HepG2 (cell line): ENCODE data around the gene LHX1. TPM values are rescaled to one million over a fixed set of nuclear protein-coding genes. Genes with fewer than 3 reads are reported as not detected.

Source experiments
- ATAC-seq: fragments of 200-7000 bp; cut with Tn5 transposase; 3 replicates; pipeline ENCODE4 v1.9.1; 2020; ENCODE audit warnings: mild to moderate bottlenecking, moderate library complexity
- BruUV-seq: library from RNA; stranded (reverse); fragments of 400-500 nt; replicated peaks from 2 replicates; lab custom pipeline; 2021; lab: Mats Ljungman, UMichigan
- CTCF ChIA-PET: fragments of 300-600 bp; formaldehyde crosslinking; extraction: SDS; loops from one replicate; lab custom pipeline; 2021; ENCODE audit warnings: low total read pairs, inconsistent platforms, low intra/inter-chr PET ratio; lab: Yijun Ruan, JAX
- POLR2A ChIA-PET: fragments of 350-600 bp; sonication (Branson Sonifier 250); formaldehyde crosslinking; loops from one replicate; lab custom pipeline; 2020; ENCODE audit warnings: antibody characterized with exemption, inconsistent platforms; lab: Yijun Ruan, JAX
- DNase-seq: peaks from one replicate; pipeline ENCODE4 v3.0.0-alpha.2; 2015; ENCODE audit warnings: low spot score
- FAIRE-seq: peaks from 3 replicates; lab custom pipeline; 2011; peaks lifted over from hg19 to GRCh38; lab: Jason Lieb, UNC
- H2AFZ ChIP-seq: one replicate; pipeline ENCODE4 v1.6.1; 2011; ENCODE audit warnings: low read length, inconsistent platforms
- H3K27ac ChIP-seq: fragments of 300-600 bp; 3 replicates; pipeline ENCODE4 v1.8.0; 2011; ENCODE audit warnings: mixed run types, mild to moderate bottlenecking, mixed read lengths, low read length, inconsistent platforms; ENCODE audit not compliant: insufficient read depth; ENCODE audit errors: extremely low read length
- H3K27me3 ChIP-seq, 2 experiments: fragments of 200-600 bp in 1 of 2; 2 replicates in 1 of 2; 3 replicates in 1 of 2; pipeline versions ENCODE4 v1.6.0 to v1.8.0; 2011; ENCODE audit warnings: low read length in 2 of 2, mild to moderate bottlenecking in 2 of 2, moderate library complexity in 2 of 2, inconsistent platforms in 1 of 2; ENCODE audit not compliant: insufficient read depth in 2 of 2, control insufficient read depth in 1 of 2
- H3K36me3 ChIP-seq, 2 experiments: fragments of 200-600 bp in 1 of 2; replicated peaks in 1 of 2; 2 replicates in 1 of 2; 3 replicates in 1 of 2; pipeline versions ENCODE4 v1.5.1 to v1.8.0; 2011; ENCODE audit warnings: low read length in 2 of 2, inconsistent platforms in 1 of 2; ENCODE audit not compliant: insufficient read depth in 2 of 2, control insufficient read depth in 1 of 2
- H3K4me1 ChIP-seq: 2 replicates; pipeline ENCODE4 v1.5.1; 2012; ENCODE audit warnings: low read length, inconsistent platforms; ENCODE audit not compliant: insufficient read depth
- H3K4me2 ChIP-seq: 2 replicates; pipeline ENCODE4 v1.6.0; 2011; ENCODE audit warnings: low read depth, low read length, inconsistent platforms
- H3K4me3 ChIP-seq, 3 experiments: fragments of 200-600 bp in 1 of 3; sonication (generic), shearing (Covaris generic) in 1 of 3; replicated peaks in 1 of 3; 2 replicates each; pipeline ENCODE4 v1.5.1; 2011 to 2016; ENCODE audit warnings: low read length in 3 of 3, inconsistent platforms in 2 of 3, low read depth in 2 of 3, mild to moderate bottlenecking in 2 of 3, control low read depth in 1 of 3, mixed read lengths in 1 of 3; ENCODE audit not compliant: insufficient read depth in 1 of 3
- H3K79me2 ChIP-seq: one replicate; pipeline ENCODE4 v1.6.1; 2011; ENCODE audit warnings: low read length, inconsistent platforms; ENCODE audit not compliant: insufficient read depth
- H3K9ac ChIP-seq: 2 replicates; pipeline ENCODE4 v1.6.0; 2011; ENCODE audit warnings: mild to moderate bottlenecking, low read depth, low read length, inconsistent platforms; ENCODE audit not compliant: insufficient read depth
- H3K9me3 ChIP-seq: 2 replicates; pipeline ENCODE4 v1.5.1; 2012; ENCODE audit warnings: mild to moderate bottlenecking, low read length
- H4K20me1 ChIP-seq: 2 replicates; pipeline ENCODE4 v1.6.0; 2011; ENCODE audit warnings: inconsistent platforms, mild to moderate bottlenecking, low read length, moderate library complexity; ENCODE audit not compliant: insufficient read depth
- BRCA1 ChIP-seq: sonication (generic); formaldehyde crosslinking; IDR thresholded peaks from 2 replicates; pipeline ENCODE4 v1.4.0; 2020; ENCODE audit warnings: missing genetic modification reagents
- HNF4G ChIP-seq, 2 experiments: sonication (generic) in 1 of 2; formaldehyde crosslinking in 1 of 2; IDR thresholded peaks; 2 replicates each; pipeline versions ENCODE4 v1.4.0 to v1.6.1; 2011 to 2020; ENCODE audit warnings: borderline replicate concordance in 2 of 2, low read depth in 2 of 2, mild to moderate bottlenecking in 2 of 2, low read length in 1 of 2, missing genetic modification reagents in 1 of 2, moderate library complexity in 1 of 2
- STAT6 ChIP-seq: sonication (generic); formaldehyde crosslinking; IDR thresholded peaks from 2 replicates; pipeline ENCODE4 v1.4.0; 2020; ENCODE audit warnings: missing genetic modification reagents, mild to moderate bottlenecking, borderline replicate concordance
- TBL1XR1 ChIP-seq: fragments of 150-350 bp; IDR thresholded peaks from 2 replicates; pipeline ENCODE4 v1.6.1; 2014; ENCODE audit warnings: borderline replicate concordance, low read length; ENCODE audit not compliant: partially characterized antibody
- ZNF432 ChIP-seq: sonication (generic); formaldehyde crosslinking; IDR thresholded peaks from 2 replicates; pipeline ENCODE4 v1.5.0; 2020; ENCODE audit warnings: missing genetic modification reagents, mild to moderate bottlenecking, borderline replicate concordance
- ZNF460 ChIP-seq: sonication (generic); formaldehyde crosslinking; IDR thresholded peaks from 2 replicates; pipeline ENCODE4 v1.5.1; 2020; ENCODE audit warnings: missing genetic modification reagents, mild to moderate bottlenecking, borderline replicate concordance
- WGBS: methylation state at CpG from one replicate; pipeline ENCODE4 v1.1.6; 2017; ENCODE audit warnings: low lambda C conversion rate; 5-methylcytosine and 5-hydroxymethylcytosine counted together
- in situ Hi-C: cut with HindIII; loops from 2 replicates; pipeline ENCODE4 v1.10.0; 2017; ENCODE audit warnings: low pct_unique_long_range_greater_than_20kb; ENCODE audit not compliant: extremely low pct_ligation_motif_present
- intact Hi-C: fragments of 100-400 bp; cut with micrococcal nuclease; formaldehyde crosslinking; loops from one replicate; pipeline ENCODE4 v1.10.0; 2022; ENCODE audit not compliant: unreplicated experiment
- polyA plus RNA-seq, 8 experiments: library from polyadenylated mRNA; depleted of rRNA in 3 of 8; stranded (reverse) in 7 of 8; unstranded in 1 of 8; fragments of >200 nt; fragmentation: Illumina TruSeq in 4 of 8; extraction: Trizol in 4 of 8; gene quantifications; 2 replicates each; pipeline versions ENCODE4 v1.2.1 to v1.2.3, GENCODE V29; 2011 to 2016; ENCODE audit warnings: low read depth in 4 of 8, missing spikeins in 1 of 8, mixed read lengths in 1 of 8; ENCODE audit not compliant: insufficient read depth in 1 of 8
- total RNA-seq, 5 experiments: library from RNA; depleted of rRNA; stranded (reverse); fragments of >200 nt; fragmentation: Illumina TruSeq; extraction: Trizol; gene quantifications; 2 replicates each; pipeline ENCODE4 v1.2.3, GENCODE V29; 2016; ENCODE audit warnings: low read depth in 1 of 5
- TF ChIP-seq, protein P1 (sequence below): sonication (generic); formaldehyde crosslinking; IDR thresholded peaks from 2 replicates; pipeline ENCODE4 v1.5.1; 2020; ENCODE audit warnings: mild to moderate bottlenecking, missing genetic modification reagents, moderate library complexity

Gene LHX1
- total and polyA plus RNA-seq, 2 of the 13 experiments (the other 11 are each of a cell fraction or from before 2014, with no cell fraction given): not detected

DNA sequence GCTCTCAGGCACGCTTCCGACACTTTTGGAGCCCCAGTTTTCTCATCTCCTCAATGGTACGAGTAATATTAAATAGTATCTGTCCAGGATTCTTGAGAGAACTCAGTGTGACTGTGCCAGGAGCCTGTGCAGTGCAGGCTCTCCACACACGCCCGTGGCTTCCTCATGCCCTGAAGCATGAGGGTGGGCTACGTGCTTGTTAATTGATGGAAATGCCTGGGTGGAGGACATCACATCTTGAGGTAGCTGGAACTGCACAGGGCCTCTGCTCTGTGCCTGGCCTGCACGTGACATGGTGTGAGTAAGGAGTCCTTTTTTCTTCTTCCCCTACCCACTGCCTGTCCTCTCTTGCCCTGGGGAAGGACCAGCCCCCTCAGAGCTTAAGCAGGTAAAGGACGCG, 43.1 kb upstream of the LHX1 start (continued):
- TF ChIP-seq TBL1XR1 (no peak), ZNF460 (no peak), BRCA1 (CRISPR knock-in tag) (no peak), STAT6 (no peak), HNF4G (IDR thresholded peaks at IDR 0.05; ENCODE audit: borderline replicate concordance, low read depth, low read length) (no peak), HNF4G (CRISPR knock-in tag; IDR thresholded peaks at IDR 0.05; ENCODE audit: borderline replicate concordance, low read depth) (no peak)

- no peaks in the 10 kb centered on the region for H3K9me3 ChIP-seq
- H3K4me3 ChIP-seq: no peak overlapping the region
- TF ChIP-seq, protein P1, sequence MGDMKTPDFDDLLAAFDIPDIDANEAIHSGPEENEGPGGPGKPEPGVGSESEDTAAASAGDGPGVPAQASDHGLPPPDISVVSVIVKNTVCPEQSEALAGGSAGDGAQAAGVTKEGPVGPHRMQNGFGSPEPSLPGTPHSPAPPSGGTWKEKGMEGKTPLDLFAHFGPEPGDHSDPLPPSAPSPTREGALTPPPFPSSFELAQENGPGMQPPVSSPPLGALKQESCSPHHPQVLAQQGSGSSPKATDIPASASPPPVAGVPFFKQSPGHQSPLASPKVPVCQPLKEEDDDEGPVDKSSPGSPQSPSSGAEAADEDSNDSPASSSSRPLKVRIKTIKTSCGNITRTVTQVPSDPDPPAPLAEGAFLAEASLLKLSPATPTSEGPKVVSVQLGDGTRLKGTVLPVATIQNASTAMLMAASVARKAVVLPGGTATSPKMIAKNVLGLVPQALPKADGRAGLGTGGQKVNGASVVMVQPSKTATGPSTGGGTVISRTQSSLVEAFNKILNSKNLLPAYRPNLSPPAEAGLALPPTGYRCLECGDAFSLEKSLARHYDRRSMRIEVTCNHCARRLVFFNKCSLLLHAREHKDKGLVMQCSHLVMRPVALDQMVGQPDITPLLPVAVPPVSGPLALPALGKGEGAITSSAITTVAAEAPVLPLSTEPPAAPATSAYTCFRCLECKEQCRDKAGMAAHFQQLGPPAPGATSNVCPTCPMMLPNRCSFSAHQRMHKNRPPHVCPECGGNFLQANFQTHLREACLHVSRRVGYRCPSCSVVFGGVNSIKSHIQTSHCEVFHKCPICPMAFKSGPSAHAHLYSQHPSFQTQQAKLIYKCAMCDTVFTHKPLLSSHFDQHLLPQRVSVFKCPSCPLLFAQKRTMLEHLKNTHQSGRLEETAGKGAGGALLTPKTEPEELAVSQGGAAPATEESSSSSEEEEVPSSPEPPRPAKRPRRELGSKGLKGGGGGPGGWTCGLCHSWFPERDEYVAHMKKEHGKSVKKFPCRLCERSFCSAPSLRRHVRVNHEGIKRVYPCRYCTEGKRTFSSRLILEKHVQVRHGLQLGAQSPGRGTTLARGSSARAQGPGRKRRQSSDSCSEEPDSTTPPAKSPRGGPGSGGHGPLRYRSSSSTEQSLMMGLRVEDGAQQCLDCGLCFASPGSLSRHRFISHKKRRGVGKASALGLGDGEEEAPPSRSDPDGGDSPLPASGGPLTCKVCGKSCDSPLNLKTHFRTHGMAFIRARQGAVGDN (CRISPR knock-in tag): no peak
- no peak for TF ChIP-seq ZNF432 (CRISPR knock-in tag)
- H2AFZ ChIP-seq: no peak overlapping the region
- intact Hi-C loops (no loop called here), in situ Hi-C loops (loop anchor here (10.0 kb wide), 1 partner anchor 150 kb away; no protein-coding TSS in a partner anchor)
- ATAC-seq (no peak), FAIRE-seq (no peak), DNase-seq (no peak)
- H3K9ac ChIP-seq: no peak overlapping the region
- H3K27ac ChIP-seq: no peak overlapping the region
- BruUV-seq: no TSS peak
- no peak overlapping the region for H3K4me2 ChIP-seq
- POLR2A ChIA-PET: no interaction called here
- no peaks in the 10 kb centered on the region for H4K20me1 ChIP-seq
- WGBS: 81% methylated on average over 3 of the region's 5 CpGs
- H3K4me1 ChIP-seq: peaks cover 20% of the 10 kb centered on the region
- peaks cover 1 to 5% of the 10 kb centered on the region in 2 experiments; a peak in 1 of 5 replicates for H3K27me3 ChIP-seq
- H3K36me3 ChIP-seq: no peaks in the 10 kb centered on the region
- CTCF ChIA-PET: no interaction called here
- H3K79me2 ChIP-seq: no peaks in the 10 kb centered on the region
Measured at GRCh38 chr17:36894925-36895324, 42.4 kb upstream of the LHX1 start.
